Psoas muscle (tissue), 8 donors: ENCODE measurements around the gene GASK1A. TPM values are rescaled to one million over a fixed set of nuclear protein-coding genes. Genes with fewer than 3 reads are reported as not detected.

Experiments
- ATAC-seq, 4 donors: fragments of 200-7000 bp; cut with Tn5 transposase; one replicate each; pipeline ENCODE4 v1.9.1; 2020; ENCODE audit warnings: moderate library complexity in 3 of 4, mild to moderate bottlenecking in 2 of 4
- DNase-seq, 2 donors: peaks; one replicate each; pipeline ENCODE4 v3.0.0-alpha.2; 2020
- H3K27ac ChIP-seq: fragments of 200-600 bp; one replicate; pipeline ENCODE4 v1.8.0; 2022
- H3K27me3 ChIP-seq, 3 donors: fragments of 200-600 bp in 1 of 3; one replicate each; pipeline versions ENCODE4 v1.6.1 to v1.8.0; 2013 to 2022; ENCODE audit warnings: low read length in 2 of 3, mild to moderate bottlenecking in 2 of 3, moderate library complexity in 1 of 3; ENCODE audit not compliant: insufficient read depth in 3 of 3
- H3K36me3 ChIP-seq, 2 donors: fragments of 200-600 bp in 1 of 2; one replicate each; pipeline versions ENCODE4 v1.6.1 to v1.8.0; 2013 to 2022; ENCODE audit warnings: low read depth in 1 of 2, mild to moderate bottlenecking in 1 of 2, moderate library complexity in 1 of 2; ENCODE audit not compliant: insufficient read depth in 1 of 2
- H3K4me1 ChIP-seq: fragments of 200-600 bp; one replicate; pipeline ENCODE4 v1.8.0; 2022
- H3K4me3 ChIP-seq: fragments of 200-600 bp; one replicate; pipeline ENCODE4 v1.8.0; 2022; ENCODE audit warnings: mild to moderate bottlenecking
- H3K9me3 ChIP-seq: fragments of 200-600 bp; one replicate; pipeline ENCODE4 v1.8.0; 2022
- CTCF ChIP-seq: fragments of 200-600 bp; IDR thresholded peaks from one replicate; pipeline ENCODE4 v1.8.0; 2022; ENCODE audit warnings: antibody characterized with exemption
- WGBS, 3 donors: extraction: QIAGEN DNeasy Blood & Tissue Kit; methylation state at CpG; one replicate each; pipeline versions ENCODE4 v1.1.6 to v1.1.7; 2013; 5-methylcytosine and 5-hydroxymethylcytosine counted together
- intact Hi-C, 2 donors: fragments of 100-400 bp; cut with DNase I; formaldehyde crosslinking; loops; one replicate each; pipeline versions ENCODE4 v1.11.0 to v1.14.2; 2022
- polyA plus RNA-seq, 3 donors: library from polyadenylated mRNA; stranded (reverse); fragments of 200-250 nt; gene quantifications; one replicate each; pipeline ENCODE4 v1.2.3, GENCODE V29; 2013
- total RNA-seq, 4 donors: library from RNA; stranded (reverse); fragmentation: NEBNext Ultra II Directional in 2 of 4; extraction: Animal tissue kit (Norgen Biotek cat#: 25700) in 2 of 4; gene quantifications; one replicate each; pipeline versions ENCODE4 v1.2.1 to v1.2.4, GENCODE V29; 2021 to 2023
- donor health status: healthy with polysubstance abuse.
- donor health status: DM: no; HTN: no; CAD: no; lungs with moderate emphysema.
- donor health status: Bipolar disorder and iron deficiency.
- donor health status: healthy.
- donor health status: DM: yes; HTN: yes; CAD: no.
- donor health status: DM: no; HTN: no; CAD: no.
- donor health status: DM: no; HTN: no; CAD: no.
- donor health status: DM: yes; HTN: yes; CAD: no.

GASK1A gene
- total and polyA plus RNA-seq, 7 donors = 0.40 to 3.7 (median 1.5) TPM

- TF ChIP-seq CTCF = no peak
- ATAC-seq (no peak), DNase-seq (no peak)
- H3K27me3 ChIP-seq = peaks cover 0 to 8% (median 0%) of the 10 kb centered on the region in 3 donors
- no peak overlapping the region for H3K27ac ChIP-seq
- no peaks in the 10 kb centered on the region for H3K36me3 ChIP-seq
- H3K4me3 ChIP-seq = no peak overlapping the region
- intact Hi-C loops = no loop called here
- H3K4me1 ChIP-seq = no peaks in the 10 kb centered on the region
- 87 to 92% (median 90%) methylated on average over 5 of the region's 5 CpGs for WGBS, 3 donors
- no peaks in the 10 kb centered on the region for H3K9me3 ChIP-seq
Measured at GRCh38 chr3:42975955-42976354, 3.2 kb upstream of the GASK1A start.

- DNase-seq = no peak
- no peaks in the 10 kb centered on the region for H3K36me3 ChIP-seq
- intact Hi-C loops = no loop called here
- 85 to 92% (median 90%) methylated on average over 12 of the region's 12 CpGs for WGBS, 3 donors
- H3K4me1 ChIP-seq = no peaks in the 10 kb centered on the region
- peak overlapping the region; percentile 74 for H3K4me3 ChIP-seq
- H3K27me3 ChIP-seq = peaks cover 0 to 11% (median 4%) of the 10 kb centered on the region in 3 donors
- no peak overlapping the region for H3K27ac ChIP-seq
- H3K9me3 ChIP-seq = no peaks in the 10 kb centered on the region
- TF ChIP-seq CTCF = no peak
- ATAC-seq = no peak
Measured at GRCh38 chr3:42980209-42980608, 1.1 kb downstream of the GASK1A start.

- Histone ChIP-seq H3K27me3 (peaks cover 0 to 11% (median 4%) of the 10 kb centered on the region in 3 donors), H3K27ac (no peak overlapping the region), H3K9me3 (no peaks in the 10 kb centered on the region), H3K4me1 (no peaks in the 10 kb centered on the region), H3K4me3 (peak overlapping the region; percentile 74), H3K36me3 (no peaks in the 10 kb centered on the region)
- peak in 2 of 4 donors; percentile 24 to 26 for ATAC-seq
- intact Hi-C loops = no loop called here
- no peak for DNase-seq
- TF ChIP-seq CTCF = no peak
- 75 to 81% (median 80%) methylated on average over 6 of the region's 6 CpGs for WGBS, 3 donors
Measured at GRCh38 chr3:42980909-42981308, 1.8 kb downstream of the GASK1A start.

- peaks cover 0 to 11% (median 4%) of the 10 kb centered on the region in 3 donors for H3K27me3 ChIP-seq
- intact Hi-C loops = no loop called here
Measured at GRCh38 chr3:42982645-42983412, 3.7 kb downstream of the GASK1A start.

More at GRCh38 chr3:42982645-42983412, 3.7 kb downstream of the GASK1A start:
- Histone ChIP-seq H3K4me3 (no peak overlapping the region), H3K36me3 (no peaks in the 10 kb centered on the region), H3K4me1 (no peaks in the 10 kb centered on the region), H3K27ac (no peak overlapping the region), H3K9me3 (no peaks in the 10 kb centered on the region)
- WGBS, 3 donors = 83 to 84% (median 83%) methylated on average over 6 of the region's 6 CpGs
- ATAC-seq (no peak), DNase-seq (no peak)
- TF ChIP-seq CTCF = no peak
